ENCODE results near the gene AJM1.
A peak's percentile ranks its signal among the peaks of the same experiment; 100 is the strongest.

Gene AJM1

DNA sequence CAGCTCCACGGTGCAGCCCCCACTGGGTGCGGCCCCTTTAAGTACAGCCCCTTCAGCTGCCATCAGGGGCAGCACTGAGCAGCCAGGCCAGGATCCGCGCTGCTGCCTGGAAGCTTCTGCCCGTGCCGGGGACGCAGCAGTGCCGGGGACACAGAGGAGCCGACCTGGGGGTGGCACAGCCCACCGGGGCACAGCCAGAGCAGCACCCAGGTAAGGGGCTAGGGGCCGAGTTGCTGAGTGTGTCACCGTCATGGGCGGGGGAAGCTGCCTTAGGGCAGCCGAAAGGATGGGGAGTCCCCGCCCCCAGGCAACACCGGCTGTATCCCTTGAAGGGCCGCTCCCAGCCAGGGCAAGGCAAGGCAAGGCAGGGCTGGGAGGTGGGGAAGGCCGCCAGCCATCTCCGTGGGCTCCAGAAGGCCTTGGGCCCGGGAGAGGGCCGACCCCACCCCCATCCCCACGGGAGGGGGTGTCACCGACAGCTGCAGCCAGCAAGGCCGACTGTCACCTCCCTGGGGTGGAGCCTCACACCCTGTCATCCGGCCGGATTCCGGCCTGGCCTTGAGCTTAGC lies at the start of gene AJM1:
Gene AJM1, plus strand, starts transcription at position 99 of the 569 bp plus-strand sequence. CDS start 1,937 bp downstream, outside the sequence.
- peak; percentile 77 for TF ChIP-seq ZBTB7A (IDR thresholded peaks at IDR 0.05; ENCODE audit: low read depth)
- TF ChIP-seq, protein P1, sequence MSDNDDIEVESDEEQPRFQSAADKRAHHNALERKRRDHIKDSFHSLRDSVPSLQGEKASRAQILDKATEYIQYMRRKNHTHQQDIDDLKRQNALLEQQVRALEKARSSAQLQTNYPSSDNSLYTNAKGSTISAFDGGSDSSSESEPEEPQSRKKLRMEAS (IDR thresholded peaks at IDR 0.05) = peak; percentile 43; the same call in 1 of the 2 replicates
- TF ChIP-seq RAD21 (IDR thresholded peaks at IDR 0.05; ENCODE audit: low read depth) = peak; percentile 38; the same call in 1 of the 2 replicates

DNA sequence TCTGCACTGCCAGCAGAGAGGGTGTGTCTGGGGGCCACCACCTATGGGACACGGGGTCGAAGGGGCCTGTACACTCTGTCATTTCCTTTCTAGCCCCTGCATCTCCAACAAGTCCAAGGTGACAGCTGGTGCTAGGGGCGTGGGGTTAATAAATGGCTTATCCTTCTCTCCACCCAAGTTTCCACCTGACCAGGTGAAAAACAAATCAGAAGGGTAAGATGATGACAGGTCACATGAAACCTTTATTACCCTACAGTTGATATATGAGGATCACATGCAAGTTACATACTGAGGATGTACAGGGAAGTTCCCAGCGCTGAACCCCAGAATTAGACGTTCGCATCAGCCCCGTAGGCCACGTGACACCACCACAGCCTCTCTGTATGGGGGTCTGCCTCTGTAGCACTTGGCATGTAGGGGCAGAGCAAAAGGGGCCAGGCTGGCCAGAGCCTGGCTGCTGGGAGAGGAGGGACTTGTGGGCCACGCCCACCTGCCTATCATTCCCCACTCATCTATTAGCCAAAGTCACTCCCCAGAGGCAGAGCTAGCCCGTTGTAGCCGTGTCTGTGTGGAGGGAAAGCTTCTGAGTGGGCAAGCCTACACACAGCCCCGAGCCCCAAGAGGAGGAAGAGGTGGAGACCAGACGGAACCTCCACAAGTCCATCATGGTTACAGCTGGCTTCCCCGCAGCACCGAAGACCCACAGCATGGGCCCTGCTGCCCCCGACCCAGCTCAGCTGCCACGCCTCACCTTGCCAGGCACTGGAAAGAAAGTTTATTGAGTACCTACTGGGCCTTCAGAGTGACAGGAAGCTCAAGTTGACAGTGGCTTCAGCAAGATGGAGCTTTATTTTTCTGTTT lies 49.0 kb upstream of the AJM1 start:
- TF ChIP-seq TCF12 (IDR thresholded peaks at IDR 0.05; ENCODE audit: low read depth) (no peak), YY1 (IDR thresholded peaks at IDR 0.05; ENCODE audit: low read depth) (no peak), FOXM1 (IDR thresholded peaks at IDR 0.05; ENCODE audit: borderline replicate concordance, low read depth) (no peak), NFIC (IDR thresholded peaks at IDR 0.05) (no peak), EP300 (IDR thresholded peaks at IDR 0.05; ENCODE audit: borderline replicate concordance) (no peak), EGR1 (IDR thresholded peaks at IDR 0.05) (no peak), CREB1 (IDR thresholded peaks at IDR 0.05; ENCODE audit: low read depth) (no peak), CEBPB (IDR thresholded peaks at IDR 0.05) (no peak), RAD21 (IDR thresholded peaks at IDR 0.05; ENCODE audit: low read depth) (no peak), TEAD4 (IDR thresholded peaks at IDR 0.05) (no peak), ZBTB7A (IDR thresholded peaks at IDR 0.05; ENCODE audit: low read depth) (no peak), TAF1 (IDR thresholded peaks at IDR 0.05; ENCODE audit: low read depth) (no peak)
- TF ChIP-seq, protein P2, sequence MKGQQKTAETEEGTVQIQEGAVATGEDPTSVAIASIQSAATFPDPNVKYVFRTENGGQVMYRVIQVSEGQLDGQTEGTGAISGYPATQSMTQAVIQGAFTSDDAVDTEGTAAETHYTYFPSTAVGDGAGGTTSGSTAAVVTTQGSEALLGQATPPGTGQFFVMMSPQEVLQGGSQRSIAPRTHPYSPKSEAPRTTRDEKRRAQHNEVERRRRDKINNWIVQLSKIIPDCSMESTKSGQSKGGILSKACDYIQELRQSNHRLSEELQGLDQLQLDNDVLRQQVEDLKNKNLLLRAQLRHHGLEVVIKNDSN (IDR thresholded peaks at IDR 0.05) = no peak
- TF ChIP-seq, protein P1 (IDR thresholded peaks at IDR 0.05) = no peak
- TF ChIP-seq, protein P3, sequence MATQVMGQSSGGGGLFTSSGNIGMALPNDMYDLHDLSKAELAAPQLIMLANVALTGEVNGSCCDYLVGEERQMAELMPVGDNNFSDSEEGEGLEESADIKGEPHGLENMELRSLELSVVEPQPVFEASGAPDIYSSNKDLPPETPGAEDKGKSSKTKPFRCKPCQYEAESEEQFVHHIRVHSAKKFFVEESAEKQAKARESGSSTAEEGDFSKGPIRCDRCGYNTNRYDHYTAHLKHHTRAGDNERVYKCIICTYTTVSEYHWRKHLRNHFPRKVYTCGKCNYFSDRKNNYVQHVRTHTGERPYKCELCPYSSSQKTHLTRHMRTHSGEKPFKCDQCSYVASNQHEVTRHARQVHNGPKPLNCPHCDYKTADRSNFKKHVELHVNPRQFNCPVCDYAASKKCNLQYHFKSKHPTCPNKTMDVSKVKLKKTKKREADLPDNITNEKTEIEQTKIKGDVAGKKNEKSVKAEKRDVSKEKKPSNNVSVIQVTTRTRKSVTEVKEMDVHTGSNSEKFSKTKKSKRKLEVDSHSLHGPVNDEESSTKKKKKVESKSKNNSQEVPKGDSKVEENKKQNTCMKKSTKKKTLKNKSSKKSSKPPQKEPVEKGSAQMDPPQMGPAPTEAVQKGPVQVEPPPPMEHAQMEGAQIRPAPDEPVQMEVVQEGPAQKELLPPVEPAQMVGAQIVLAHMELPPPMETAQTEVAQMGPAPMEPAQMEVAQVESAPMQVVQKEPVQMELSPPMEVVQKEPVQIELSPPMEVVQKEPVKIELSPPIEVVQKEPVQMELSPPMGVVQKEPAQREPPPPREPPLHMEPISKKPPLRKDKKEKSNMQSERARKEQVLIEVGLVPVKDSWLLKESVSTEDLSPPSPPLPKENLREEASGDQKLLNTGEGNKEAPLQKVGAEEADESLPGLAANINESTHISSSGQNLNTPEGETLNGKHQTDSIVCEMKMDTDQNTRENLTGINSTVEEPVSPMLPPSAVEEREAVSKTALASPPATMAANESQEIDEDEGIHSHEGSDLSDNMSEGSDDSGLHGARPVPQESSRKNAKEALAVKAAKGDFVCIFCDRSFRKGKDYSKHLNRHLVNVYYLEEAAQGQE (IDR thresholded peaks at IDR 0.05; ENCODE audit: low read depth) = no peak

DNA sequence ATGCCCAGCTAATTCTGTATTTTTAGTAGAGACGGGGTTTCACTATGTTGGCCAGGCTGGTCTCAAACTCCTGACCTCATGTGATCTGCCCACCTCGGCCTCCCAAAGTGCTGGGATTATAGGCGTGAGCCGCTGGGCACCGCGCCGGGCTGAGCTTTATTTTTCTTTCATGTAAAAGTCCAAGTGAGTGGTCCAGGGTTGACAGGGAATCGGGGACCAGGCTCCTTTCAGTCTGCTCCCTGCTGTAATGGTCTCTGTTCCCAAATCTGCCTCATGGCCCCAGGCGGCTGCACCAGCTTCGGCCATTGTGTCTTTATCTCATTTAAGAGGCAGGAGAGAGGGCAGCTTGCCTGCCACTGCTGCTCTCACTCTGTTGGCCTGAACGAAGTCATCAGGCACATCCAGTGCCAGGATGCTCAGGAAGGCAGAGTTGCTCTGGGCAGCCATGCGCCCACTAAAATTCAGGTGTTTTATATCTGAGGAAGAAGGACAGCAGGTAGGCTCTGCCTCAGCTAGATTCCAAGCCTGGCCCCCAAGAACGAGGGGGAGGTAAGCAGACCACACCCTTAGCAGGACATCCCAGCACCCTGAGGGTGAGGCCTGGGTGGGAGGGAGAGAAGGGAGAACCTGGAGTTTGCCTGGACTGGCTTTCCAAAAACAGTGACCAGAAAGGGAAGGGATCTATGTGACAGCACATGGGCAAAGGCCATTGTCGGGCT lies 47.8 kb upstream of the AJM1 start:
- TF ChIP-seq TEAD4 (IDR thresholded peaks at IDR 0.05) = no peak
- TF ChIP-seq, protein P1 (IDR thresholded peaks at IDR 0.05) = no peak
- no peak for TF ChIP-seq NFIC (IDR thresholded peaks at IDR 0.05)
- TF ChIP-seq TCF12 (IDR thresholded peaks at IDR 0.05; ENCODE audit: low read depth) = no peak
- no peak for TF ChIP-seq TAF1 (IDR thresholded peaks at IDR 0.05; ENCODE audit: low read depth)
- TF ChIP-seq, protein P3 (IDR thresholded peaks at IDR 0.05; ENCODE audit: low read depth) = no peak
- TF ChIP-seq RAD21 (IDR thresholded peaks at IDR 0.05; ENCODE audit: low read depth) = no peak
- TF ChIP-seq, protein P2 (IDR thresholded peaks at IDR 0.05) = no peak
- no peak for TF ChIP-seq FOXM1 (IDR thresholded peaks at IDR 0.05; ENCODE audit: borderline replicate concordance, low read depth)
- TF ChIP-seq EP300 (IDR thresholded peaks at IDR 0.05; ENCODE audit: borderline replicate concordance) = no peak
- TF ChIP-seq ZBTB7A (IDR thresholded peaks at IDR 0.05; ENCODE audit: low read depth) = no peak
- no peak for TF ChIP-seq YY1 (IDR thresholded peaks at IDR 0.05; ENCODE audit: low read depth)
- no peak for TF ChIP-seq EGR1 (IDR thresholded peaks at IDR 0.05)
- no peak for TF ChIP-seq CREB1 (IDR thresholded peaks at IDR 0.05; ENCODE audit: low read depth)
- no peak for TF ChIP-seq CEBPB (IDR thresholded peaks at IDR 0.05)

DNA sequence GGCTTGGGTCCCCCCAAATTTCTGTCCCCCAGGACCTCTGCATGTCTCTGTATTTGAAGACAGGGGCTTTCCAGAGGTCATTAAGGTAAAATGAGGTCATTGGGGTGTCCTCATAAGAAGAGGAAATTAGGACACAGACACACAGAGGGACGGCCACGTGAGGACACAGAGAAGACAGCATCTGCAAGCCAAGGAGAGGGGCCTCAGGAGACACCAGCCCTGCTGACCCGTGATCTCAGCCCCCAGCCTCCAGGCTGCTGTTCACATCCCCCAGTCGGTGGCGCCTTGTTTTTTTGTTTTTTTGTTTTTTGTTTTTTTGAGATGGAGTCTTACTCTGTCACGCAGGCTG lies 47.3 kb upstream of the AJM1 start:
- TF ChIP-seq CREB1 (IDR thresholded peaks at IDR 0.05; ENCODE audit: low read depth) (no peak), CEBPB (IDR thresholded peaks at IDR 0.05) (no peak), TAF1 (IDR thresholded peaks at IDR 0.05; ENCODE audit: low read depth) (no peak), RAD21 (IDR thresholded peaks at IDR 0.05; ENCODE audit: low read depth) (no peak), TCF12 (IDR thresholded peaks at IDR 0.05; ENCODE audit: low read depth) (no peak), TEAD4 (IDR thresholded peaks at IDR 0.05) (no peak), FOXM1 (IDR thresholded peaks at IDR 0.05; ENCODE audit: borderline replicate concordance, low read depth) (no peak), EGR1 (IDR thresholded peaks at IDR 0.05) (no peak), EP300 (IDR thresholded peaks at IDR 0.05; ENCODE audit: borderline replicate concordance) (no peak), NFIC (IDR thresholded peaks at IDR 0.05) (no peak), ZBTB7A (IDR thresholded peaks at IDR 0.05; ENCODE audit: low read depth) (no peak), YY1 (IDR thresholded peaks at IDR 0.05; ENCODE audit: low read depth) (no peak)
- TF ChIP-seq, protein P1 (IDR thresholded peaks at IDR 0.05) = no peak
- TF ChIP-seq, protein P3 (IDR thresholded peaks at IDR 0.05; ENCODE audit: low read depth) = no peak
- TF ChIP-seq, protein P2 (IDR thresholded peaks at IDR 0.05) = no peak
